B cell (primary cell): Measurements from ENCODE around the gene SNAPC4. TPM values are rescaled to one million over a fixed set of nuclear protein-coding genes. Genes with fewer than 3 reads are reported as not detected.
A peak's percentile ranks its signal among the peaks of the same experiment; 100 is the strongest.

Experiments
- ATAC-seq: fragments of 200-7000 bp; cut with Tn5 transposase; one replicate; pipeline ENCODE4 v1.10.0; 2021; ENCODE audit warnings: low read depth, mild to moderate bottlenecking, moderate number of reproducible peaks, moderate library complexity
- CTCF ChIA-PET: fragments of 350-600 bp; sonication (Branson Sonifier 250); formaldehyde crosslinking; loops from one replicate; lab custom pipeline; 2021; ENCODE audit warnings: antibody characterized with exemption, inconsistent platforms; lab: Charles Lee
- POLR2A ChIA-PET: fragments of 350-600 bp; sonication (Branson Sonifier 250); formaldehyde crosslinking; loops from one replicate; lab custom pipeline; 2021; ENCODE audit warnings: antibody characterized with exemption; lab: Charles Lee
- DNase-seq: peaks from one replicate; pipeline ENCODE4 v3.0.0; 2013
- H2AFZ ChIP-seq: 2 replicates; pipeline ENCODE4 v1.6.1; 2012; ENCODE audit warnings: mild to moderate bottlenecking, low read depth, low read length; ENCODE audit not compliant: insufficient read depth, poor library complexity, severe bottlenecking
- H3K27ac ChIP-seq, 2 donors: 1 replicate in 1 of 2; 2 replicates in 1 of 2; pipeline ENCODE4 v1.5.1; 2012 to 2013; ENCODE audit warnings: low read length in 2 of 2, mild to moderate bottlenecking in 2 of 2, moderate library complexity in 1 of 2
- H3K27me3 ChIP-seq, 4 experiments: fragments of 200-600 bp in 1 of 4; sonication (generic) in 1 of 4; replicated peaks in 1 of 4; 1 replicate in 2 of 4; 2 replicates in 2 of 4; pipeline versions ENCODE4 v1.6.1 to v1.7.0; 2013 to 2016; ENCODE audit warnings: low read length in 3 of 4, mild to moderate bottlenecking in 2 of 4, mixed read lengths in 1 of 4, moderate library complexity in 1 of 4; ENCODE audit not compliant: insufficient read depth in 4 of 4, control insufficient read depth in 3 of 4; ENCODE audit errors: control extremely low read depth in 1 of 4
- H3K36me3 ChIP-seq, 2 experiments: replicated peaks in 1 of 2; 1 replicate in 1 of 2; 2 replicates in 1 of 2; pipeline versions ENCODE4 v1.6.1 to v1.7.1; 2013; ENCODE audit warnings: low read length in 1 of 2; ENCODE audit not compliant: insufficient read depth in 2 of 2, control insufficient read depth in 1 of 2; ENCODE audit errors: control extremely low read depth in 1 of 2, extremely low read depth in 1 of 2
- H3K4me1 ChIP-seq, 2 donors: fragments of 200-600 bp in 1 of 2; sonication (generic) in 1 of 2; 1 replicate in 1 of 2; 2 replicates in 1 of 2; pipeline versions ENCODE4 v1.5.1 to v1.6.1; 2013 to 2017; ENCODE audit warnings: low read length in 2 of 2; ENCODE audit not compliant: control insufficient read depth in 2 of 2, insufficient read depth in 2 of 2
- H3K4me2 ChIP-seq: replicated peaks from 2 replicates; pipeline ENCODE3; 2012; ENCODE audit warnings: mild to moderate bottlenecking, low read depth, low read length; ENCODE audit not compliant: poor library complexity, severe bottlenecking
- H3K4me3 ChIP-seq, 5 experiments: fragments of 200-600 bp in 1 of 5; sonication (generic) in 1 of 5; 1 replicate in 3 of 5; 2 replicates in 2 of 5; pipeline versions ENCODE4 v1.5.1 to v1.7.0; 2011 to 2016; ENCODE audit warnings: low read length in 4 of 5, mild to moderate bottlenecking in 4 of 5, low read depth in 2 of 5, control low read depth in 1 of 5, moderate library complexity in 1 of 5; ENCODE audit not compliant: insufficient read depth in 1 of 5; ENCODE audit errors: control extremely low read depth in 1 of 5, extremely low read depth in 1 of 5
- H3K79me2 ChIP-seq: fragments of 200-600 bp; sonication (generic); one replicate; pipeline ENCODE4 v1.6.0; 2016; ENCODE audit warnings: low read length; ENCODE audit not compliant: control insufficient read depth, insufficient read depth
- H3K9ac ChIP-seq: fragments of 200-600 bp; sonication (generic); 2 replicates; pipeline ENCODE4 v1.6.1; 2017; ENCODE audit warnings: mild to moderate bottlenecking, low read length, moderate library complexity
- H3K9me3 ChIP-seq, 3 donors: one replicate each; pipeline versions ENCODE4 v1.6.1 to v1.7.1; 2013; ENCODE audit warnings: low read length in 2 of 3; ENCODE audit not compliant: control insufficient read depth in 2 of 3, insufficient read depth in 1 of 3; ENCODE audit errors: control extremely low read depth in 1 of 3
- H4K20me1 ChIP-seq: 2 replicates; pipeline ENCODE4 v1.6.0; 2012; ENCODE audit warnings: mild to moderate bottlenecking, low read length; ENCODE audit not compliant: insufficient read depth, control insufficient read depth, poor library complexity, severe bottlenecking
- H3K27ac Mint-ChIP-seq: one replicate; pipeline ENCODE4 v1.8.0; 2021; ENCODE audit warnings: mixed read lengths
- H3K27me3 Mint-ChIP-seq: one replicate; pipeline ENCODE4 v1.8.0; 2021; ENCODE audit warnings: mixed read lengths
- H3K4me1 Mint-ChIP-seq: one replicate; pipeline ENCODE4 v1.8.0; 2021; ENCODE audit warnings: mixed read lengths
- H3K4me3 Mint-ChIP-seq: one replicate; pipeline ENCODE4 v1.8.0; 2021; ENCODE audit warnings: mixed read lengths
- H3K9me3 Mint-ChIP-seq: one replicate; pipeline ENCODE4 v1.8.0; 2022; ENCODE audit warnings: mixed read lengths; ENCODE audit not compliant: insufficient read depth
- EZH2 ChIP-seq: IDR thresholded peaks from 2 replicates; pipeline ENCODE4 v1.6.1; 2012; ENCODE audit warnings: borderline replicate concordance, low read depth, mild to moderate bottlenecking, moderate library complexity, low read length; ENCODE audit not compliant: insufficient read depth, poor library complexity, severe bottlenecking
- WGBS: methylation state at CpG from one replicate; pipeline ENCODE4 v1.1.5; 2013; ENCODE audit warnings: missing lambda C conversion rate; ENCODE audit not compliant: insufficient coverage; 5-methylcytosine and 5-hydroxymethylcytosine counted together
- intact Hi-C: fragments of 100-400 bp; cut with micrococcal nuclease; formaldehyde crosslinking; loops from one replicate; pipeline ENCODE4 v1.10.0; 2022
- polyA plus RNA-seq: library from polyadenylated mRNA; depleted of rRNA; stranded (reverse); fragments of >200 nt; gene quantifications from 2 replicates; pipeline ENCODE4 v1.2.3, GENCODE V29; 2012
- total RNA-seq, 2 donors: library from RNA; stranded (reverse); fragments of 120-200 nt in 1 of 2; gene quantifications; 1 replicate in 1 of 2; 2 replicates in 1 of 2; pipeline versions ENCODE4 v1.2.3 to v1.2.4, GENCODE V29; 2013 to 2022
- TF ChIP-seq, protein P1 (sequence below): fragments of 200-600 bp; IDR thresholded peaks from one replicate; pipeline ENCODE4 v1.8.0; 2022; ENCODE audit warnings: antibody characterized with exemption, mild to moderate bottlenecking

Gene SNAPC4
- total and polyA plus RNA-seq, 2 donors (not counting 1 experiment from before 2014, with no cell fraction given): 13.1 to 15.6 TPM

GRCh38 chr9:136439481-136440408 is 39.8 kb upstream of the SNAPC4 start, which contains the start of gene INPP5E:
Gene INPP5E (minus strand): TSS chr9:136439845. CDS start chr9:136439419, 426 bp downstream.
- peak within 1 kb of the TSS in 1 of 2 donors; percentile 55 for H3K27ac ChIP-seq
- H3K79me2 ChIP-seq: peaks cover 48% of the 10 kb centered on the region
- peaks cover 54% of the 10 kb centered on the region for H4K20me1 ChIP-seq
- Mint-ChIP-seq H3K9me3 (no peaks in the 10 kb centered on the region), H3K27ac (peak within 1 kb of the TSS; percentile 77), H3K27me3 (no peaks in the 10 kb centered on the region), H3K4me3 (peak within 1 kb of the TSS; percentile 84), H3K4me1 (peaks cover 26% of the 10 kb centered on the region)
- peaks cover 0 to 19% of the 10 kb centered on the region in 2 experiments for H3K36me3 ChIP-seq
- 10% methylated on average over 83 of the region's 90 CpGs for WGBS
- ChIA-PET CTCF (interaction anchor here (0.9 to 1.3 kb wide), 5 partner anchors 10 to 128 kb away, joined by 3 to 4 read pairs (median 3); partner anchors contain the start of genes DNLZ, ENTR1 and PMPCA), POLR2A (interaction anchor here (1.3 kb wide), 1 partner anchor 30 kb away, joined by 4 read pairs; the partner anchor contains the start of genes ENTR1 and PMPCA)
- DNase-seq: peak; percentile 90
- intact Hi-C loops: loop anchor here (1.0 to 2.0 kb wide), 3 partner anchors 29 to 44 kb away; partner anchors contain the start of genes ENTR1, PMPCA, SEC16A and SNAPC4
- TF ChIP-seq EZH2: no peak
- TF ChIP-seq, protein P1, sequence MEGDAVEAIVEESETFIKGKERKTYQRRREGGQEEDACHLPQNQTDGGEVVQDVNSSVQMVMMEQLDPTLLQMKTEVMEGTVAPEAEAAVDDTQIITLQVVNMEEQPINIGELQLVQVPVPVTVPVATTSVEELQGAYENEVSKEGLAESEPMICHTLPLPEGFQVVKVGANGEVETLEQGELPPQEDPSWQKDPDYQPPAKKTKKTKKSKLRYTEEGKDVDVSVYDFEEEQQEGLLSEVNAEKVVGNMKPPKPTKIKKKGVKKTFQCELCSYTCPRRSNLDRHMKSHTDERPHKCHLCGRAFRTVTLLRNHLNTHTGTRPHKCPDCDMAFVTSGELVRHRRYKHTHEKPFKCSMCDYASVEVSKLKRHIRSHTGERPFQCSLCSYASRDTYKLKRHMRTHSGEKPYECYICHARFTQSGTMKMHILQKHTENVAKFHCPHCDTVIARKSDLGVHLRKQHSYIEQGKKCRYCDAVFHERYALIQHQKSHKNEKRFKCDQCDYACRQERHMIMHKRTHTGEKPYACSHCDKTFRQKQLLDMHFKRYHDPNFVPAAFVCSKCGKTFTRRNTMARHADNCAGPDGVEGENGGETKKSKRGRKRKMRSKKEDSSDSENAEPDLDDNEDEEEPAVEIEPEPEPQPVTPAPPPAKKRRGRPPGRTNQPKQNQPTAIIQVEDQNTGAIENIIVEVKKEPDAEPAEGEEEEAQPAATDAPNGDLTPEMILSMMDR: peak; percentile 81
- H3K9ac ChIP-seq: peak within 1 kb of the TSS; percentile 82
- ATAC-seq: peak; percentile 87
- peak within 1 kb of the TSS; percentile 31 to 79 (median 70) for H3K4me3 ChIP-seq
- H3K4me1 ChIP-seq: peaks cover 21 to 28% of the 10 kb centered on the region in 2 donors
- no peaks in the 10 kb centered on the region for H3K27me3 ChIP-seq
- H3K4me2 ChIP-seq: peak within 1 kb of the TSS; percentile 98
- peak within 1 kb of the TSS; percentile 88 for H2AFZ ChIP-seq
- no peaks in the 10 kb centered on the region for H3K9me3 ChIP-seq
